GM19351 (cell line): ENCODE data around the gene PHF10.
"Not testable (repeated sequence)": the region's sequence is repeated elsewhere in the genome, so short reads cannot be mapped to it uniquely, and the experiment has no call there.

Experiments used
- ATAC-seq: cut with Tn5 transposase; IDR thresholded peaks from one replicate; pipeline ENCODE4 v1.9.1; 2021; ENCODE audit warnings: mild to moderate bottlenecking, moderate library complexity; ENCODE audit not compliant: unreplicated experiment

Gene PHF10

GRCh38 chr6:169724494-169725124 lies at the start of gene PHF10:
Gene PHF10, minus strand, starts transcription at chr6:169724500. Its CDS starts 569 bp downstream, at chr6:169723931.
- peak; percentile 40 for ATAC-seq

GRCh38 chr6:169766921-169767736 lies 42.8 kb upstream of the PHF10 start:
- ATAC-seq: no peak

- ATAC-seq: no peak
These were observed 41.9 kb upstream of the PHF10 start for GRCh38 chr6:169766232-169766631.

GRCh38 chr6:169765789-169766188 lies 41.5 kb upstream of the PHF10 start:
- ATAC-seq: not testable (repeated sequence)

- ATAC-seq: no peak
These were observed 39.6 kb upstream of the PHF10 start for GRCh38 chr6:169763881-169764280.

- ATAC-seq: no peak
These were observed 39.0 kb upstream of the PHF10 start for GRCh38 chr6:169763308-169763707.

DNA sequence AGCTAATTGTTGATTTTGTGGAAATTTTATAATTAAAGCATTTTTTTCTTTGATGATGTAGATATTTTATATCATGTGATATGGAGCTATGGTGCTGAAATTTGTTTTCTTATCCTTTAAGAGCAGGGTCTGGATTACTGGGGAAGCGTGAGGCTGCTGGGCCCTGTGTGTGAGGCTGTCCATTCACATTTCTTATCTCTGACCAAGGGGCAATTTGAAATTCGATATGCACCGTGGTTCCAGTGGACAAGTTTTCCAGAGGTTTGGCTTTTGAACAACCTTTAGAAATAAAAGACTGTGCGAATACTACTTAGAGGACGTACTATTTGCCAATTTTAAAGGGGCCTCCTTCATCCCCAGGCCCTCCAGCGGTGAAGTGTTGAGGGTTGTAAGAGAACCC lies 30.9 kb upstream of the PHF10 start:
- no peak for ATAC-seq

DNA sequence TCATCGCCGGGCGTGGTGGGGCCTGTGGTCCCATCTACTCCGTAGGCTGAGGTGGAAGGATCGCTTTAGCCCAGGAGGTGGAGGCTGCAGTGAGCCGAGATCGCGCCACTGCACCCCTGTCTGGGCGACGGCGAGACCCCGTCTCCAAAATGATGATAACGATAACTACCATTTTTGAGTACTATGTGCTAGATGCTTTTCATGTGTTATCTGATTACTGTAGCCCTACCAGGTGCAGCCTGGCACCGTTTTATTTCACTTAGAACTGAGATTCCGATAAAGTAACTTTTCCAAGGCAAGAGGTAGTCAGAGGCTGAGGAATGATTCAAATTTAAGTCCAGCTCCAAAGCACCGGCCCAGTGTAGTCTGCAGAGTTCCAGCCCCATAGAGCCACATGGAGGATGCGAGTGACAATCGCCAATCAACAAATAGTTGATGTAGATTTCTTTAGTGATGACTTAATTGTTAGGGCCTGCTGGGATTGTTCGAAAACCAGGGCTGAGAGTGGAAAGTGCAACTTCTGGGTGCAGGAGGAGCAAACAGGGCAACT lies 27.8 kb upstream of the PHF10 start:
- ATAC-seq: no peak

DNA sequence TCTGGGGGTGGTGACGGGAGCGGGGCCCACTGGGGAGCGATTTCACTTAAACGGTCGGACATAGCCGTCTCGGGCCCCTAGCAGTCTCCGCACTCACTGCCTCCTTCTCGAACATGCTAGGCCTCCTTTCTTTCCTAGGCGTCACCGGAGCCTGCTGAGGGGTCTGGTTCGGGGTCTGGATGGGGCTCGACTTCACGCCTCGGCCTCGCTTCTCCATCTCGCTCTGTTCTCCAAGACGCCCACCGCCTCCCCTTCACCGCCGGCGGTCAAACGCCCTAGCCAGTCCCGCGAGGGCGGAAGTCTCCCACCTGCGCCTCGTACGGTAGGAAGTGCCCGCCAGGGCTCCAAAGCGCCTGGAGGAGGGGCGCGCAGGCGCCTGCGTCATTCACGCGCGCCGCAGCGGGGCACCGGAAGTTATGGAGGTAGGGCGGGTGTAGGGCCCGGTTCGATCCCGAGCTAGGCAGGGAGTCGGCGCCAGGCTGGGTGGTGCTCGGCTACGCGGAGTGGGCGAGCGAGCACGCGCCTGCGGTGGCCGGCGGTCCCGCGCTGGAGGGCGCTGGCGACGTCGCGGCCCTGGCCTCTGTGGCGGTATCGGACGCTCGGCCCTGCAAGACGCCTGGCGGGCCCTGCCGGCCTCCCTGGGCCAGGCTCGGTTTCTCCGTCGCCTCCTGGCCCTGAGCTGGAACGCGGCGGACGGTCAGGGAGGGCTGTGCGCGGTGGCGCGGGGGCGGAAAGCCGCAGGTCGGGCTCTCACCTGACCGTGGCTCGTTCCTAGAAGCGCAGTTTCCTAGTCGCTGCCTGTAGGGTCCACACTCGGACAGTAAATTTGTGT lies 27.2 kb upstream of the PHF10 start, which contains the start of the genes DYNLT2 and ERMARD:
TSS of gene DYNLT2 (minus strand) at position 331 of the 832 bp plus-strand sequence. CDS start at position 217, 114 bp downstream.
TSS of gene ERMARD (plus strand) at position 381 of the 832 bp plus-strand sequence. CDS start at position 417, 36 bp downstream.
- peak; percentile 93 for ATAC-seq

- ATAC-seq: no peak
These were observed 22.3 kb upstream of the PHF10 start for GRCh38 chr6:169746556-169746955.

DNA sequence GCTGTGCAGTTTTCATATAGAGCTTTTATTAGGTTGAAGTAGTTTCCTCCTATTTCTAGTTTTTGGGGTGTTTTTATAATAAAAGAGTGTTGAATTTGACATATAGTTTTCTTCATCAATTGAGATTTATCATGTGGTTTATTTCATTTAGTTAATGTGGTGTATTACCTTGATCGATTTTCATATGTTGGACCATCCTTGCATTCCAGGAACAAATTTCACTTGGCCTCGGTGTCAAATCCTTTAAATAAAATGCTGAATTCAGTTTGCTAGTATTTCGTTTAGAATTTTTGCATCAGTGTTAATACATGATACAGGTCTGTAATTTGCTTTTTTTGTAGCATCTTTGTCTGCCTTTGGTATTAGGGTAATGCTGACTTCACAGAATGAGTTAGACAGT lies 21.1 kb upstream of the PHF10 start:
- ATAC-seq: no peak

DNA sequence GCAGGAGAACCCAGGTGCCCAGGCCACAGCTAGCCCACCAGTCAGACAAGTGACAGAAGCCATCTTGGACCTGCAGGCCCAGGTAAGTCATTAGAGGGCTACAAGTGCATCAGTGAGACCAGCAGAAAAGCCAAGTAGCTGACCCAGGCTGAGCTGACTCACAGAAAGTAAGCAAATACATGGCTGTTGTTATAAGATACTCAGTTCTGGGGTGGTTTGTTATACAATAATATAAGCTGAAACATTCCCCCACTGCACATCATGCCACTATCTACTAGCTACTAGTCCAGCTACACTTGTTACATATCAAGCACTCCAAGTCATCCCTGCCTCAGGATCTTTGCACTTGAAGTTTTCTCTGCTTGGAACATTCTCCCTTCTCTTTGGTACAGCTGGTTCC lies 17.0 kb upstream of the PHF10 start:
- no peak for ATAC-seq

- ATAC-seq: no peak
These were observed 14.8 kb upstream of the PHF10 start for GRCh38 chr6:169738976-169739529.

DNA sequence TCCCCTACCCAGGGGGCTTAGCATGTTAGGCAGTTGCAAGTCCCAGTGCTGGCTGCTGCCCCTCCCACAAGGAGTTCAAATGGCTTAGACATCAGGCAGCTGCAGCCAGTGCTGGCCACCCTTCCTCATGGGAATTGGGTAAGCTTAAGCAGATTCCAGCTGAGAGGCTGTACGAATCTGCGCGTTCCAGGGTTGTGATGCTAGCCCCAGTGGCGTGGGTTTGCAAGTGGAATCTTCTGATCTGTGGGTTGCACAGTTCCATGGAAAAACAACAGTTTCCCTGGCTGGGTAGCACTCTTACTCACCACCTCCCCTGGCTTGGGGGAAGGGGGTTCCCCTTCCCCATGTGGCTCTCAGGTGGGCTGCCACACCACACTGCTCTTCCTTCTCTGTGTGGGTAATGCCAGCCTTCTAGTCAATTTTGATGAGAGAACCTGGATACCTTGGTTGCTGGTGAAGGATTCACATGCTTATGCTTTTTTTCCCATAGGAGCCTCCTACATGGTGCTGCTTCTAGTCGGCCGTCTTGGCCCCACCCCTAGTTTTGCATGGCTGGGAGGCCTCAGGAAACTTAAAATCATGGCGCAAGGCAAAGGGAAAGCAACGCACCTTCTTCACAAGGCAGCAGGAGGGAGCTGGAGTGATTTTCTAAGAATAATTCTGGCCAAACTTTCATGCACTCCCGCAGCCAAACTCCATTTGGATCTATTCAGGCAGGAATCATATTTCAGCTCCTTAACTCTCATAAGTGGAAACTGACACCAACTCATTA lies 14.1 kb upstream of the PHF10 start:
- ATAC-seq: no peak

DNA sequence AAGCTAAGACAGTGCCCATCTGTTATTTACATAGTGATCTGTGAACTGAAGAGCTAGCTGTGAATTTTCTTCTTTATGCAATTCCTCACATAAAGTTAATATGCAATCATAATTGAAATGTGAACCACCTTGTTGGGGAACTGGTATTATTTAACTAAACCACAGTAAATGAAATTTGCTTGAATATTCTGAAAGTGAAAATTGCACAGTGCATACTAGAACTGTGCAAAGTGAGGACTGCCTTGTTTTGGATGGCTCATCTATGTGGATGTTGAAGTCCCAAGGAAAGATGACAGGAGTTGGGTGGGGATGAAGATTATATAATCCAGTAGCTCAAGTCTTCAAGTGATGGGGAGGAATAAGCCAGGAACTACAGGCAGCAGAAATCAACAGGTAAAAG lies 5.7 kb upstream of the PHF10 start:
- no peak for ATAC-seq

- no peak for ATAC-seq
These were observed 2.7 kb upstream of the PHF10 start for GRCh38 chr6:169726963-169727362.

DNA sequence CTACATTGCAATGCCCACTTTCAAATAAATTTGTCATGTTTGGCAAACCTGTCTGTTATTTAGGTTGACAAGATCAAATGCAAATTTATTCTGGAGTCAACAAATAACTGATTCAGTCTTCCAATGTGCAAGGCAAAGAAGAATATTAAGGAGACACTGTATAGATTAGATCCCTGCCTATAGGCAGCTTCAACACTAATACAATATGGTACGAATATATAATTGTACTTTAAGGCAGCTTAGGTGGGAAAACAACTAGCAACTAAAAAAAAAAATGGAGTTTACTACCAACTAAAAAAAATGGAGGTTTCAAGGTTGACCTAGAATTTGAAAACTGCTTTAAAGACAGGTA lies 1.7 kb upstream of the PHF10 start:
- ATAC-seq: no peak

- ATAC-seq: peak; percentile 21
These were observed 1.1 kb upstream of the PHF10 start for GRCh38 chr6:169725125-169726048.

- ATAC-seq: peak; percentile 34
These were observed 258 bp downstream of the PHF10 start for GRCh38 chr6:169723991-169724493.
